WTC11 (cell line): ENCODE measurements around the gene ADGRF4. TPM values are rescaled to one million over a fixed set of nuclear protein-coding genes. Genes with fewer than 3 reads are reported as not detected.

Experiments used
- ATAC-seq: fragments of 200-7000 bp; cut with Tn5 transposase; 2 replicates; pipeline ENCODE4 v1.10.0; 2021; ENCODE audit warnings: mild to moderate bottlenecking, moderate library complexity
- CTCF ChIA-PET: fragments of 300-600 bp; sonication (Branson Sonifier 250); formaldehyde crosslinking; loops from one replicate; lab custom pipeline; 2021; ENCODE audit warnings: antibody characterized with exemption; lab: Charles Lee
- POLR2A ChIA-PET: fragments of 350-600 bp; sonication (Branson Sonifier 250); formaldehyde crosslinking; loops from one replicate; lab custom pipeline; 2021; ENCODE audit warnings: antibody characterized with exemption; lab: Charles Lee
- DNase-seq: peaks from one replicate; pipeline ENCODE4 v3.0.0; 2021; ENCODE audit warnings: low spot score
- H3K27ac Mint-ChIP-seq: 2 replicates; pipeline ENCODE4 v1.8.0; 2021; ENCODE audit warnings: mixed read lengths
- H3K27me3 Mint-ChIP-seq: 2 replicates; pipeline ENCODE4 v1.8.0; 2021; ENCODE audit warnings: low read depth, mild to moderate bottlenecking, moderate library complexity, mixed read lengths
- H3K36me3 Mint-ChIP-seq: 2 replicates; pipeline ENCODE4 v1.8.0; 2021; ENCODE audit warnings: mixed read lengths
- H3K4me1 Mint-ChIP-seq: 2 replicates; pipeline ENCODE4 v1.8.0; 2022; ENCODE audit warnings: mixed read lengths
- H3K4me3 Mint-ChIP-seq: 2 replicates; pipeline ENCODE4 v1.8.0; 2021; ENCODE audit warnings: mild to moderate bottlenecking, moderate library complexity, mixed read lengths
- H3K9me3 Mint-ChIP-seq: 2 replicates; pipeline ENCODE4 v1.8.0; 2021; ENCODE audit warnings: mixed read lengths
- EMX1 ChIP-seq: fragments of 250-450 bp; sonication (Bioruptor Pico); IDR thresholded peaks from 2 replicates; pipeline ENCODE4 v1.8.0; 2021; ENCODE audit warnings: mild to moderate bottlenecking
- ESRRA ChIP-seq: sonication (generic); formaldehyde crosslinking; IDR thresholded peaks from 2 replicates; pipeline ENCODE4 v1.8.1; 2022; ENCODE audit warnings: mild to moderate bottlenecking, missing genetic modification reagents, borderline replicate concordance
- GTF2I ChIP-seq: fragments of 250-450 bp; sonication (Bioruptor Pico); conservative IDR thresholded peaks from 2 replicates; pipeline ENCODE4 v1.4.0; 2021; ENCODE audit warnings: mild to moderate bottlenecking
- IRF2 ChIP-seq: sonication (generic); formaldehyde crosslinking; IDR thresholded peaks from 2 replicates; pipeline ENCODE4 v1.8.0; 2022; ENCODE audit warnings: low read depth, missing genetic modification reagents, borderline replicate concordance
- JAZF1 ChIP-seq: fragments of 250-450 bp; sonication (Bioruptor Pico); IDR thresholded peaks from 2 replicates; pipeline ENCODE4 v1.9.0; 2021; ENCODE audit warnings: moderate library complexity, mild to moderate bottlenecking, inconsistent platforms
- NR2C2 ChIP-seq: sonication (generic); formaldehyde crosslinking; IDR thresholded peaks from 2 replicates; pipeline ENCODE4 v1.8.0; 2022; ENCODE audit warnings: mild to moderate bottlenecking, missing genetic modification reagents
- RELA ChIP-seq: sonication (generic); formaldehyde crosslinking; IDR thresholded peaks from 2 replicates; pipeline ENCODE4 v1.8.1; 2022; ENCODE audit warnings: missing genetic modification reagents, mild to moderate bottlenecking, borderline replicate concordance
- SMAD3 ChIP-seq: sonication (generic); formaldehyde crosslinking; IDR thresholded peaks from 2 replicates; pipeline ENCODE4 v1.8.0; 2022; ENCODE audit warnings: missing genetic modification reagents, mild to moderate bottlenecking, borderline replicate concordance
- TCF7 ChIP-seq: sonication (generic); formaldehyde crosslinking; IDR thresholded peaks from 2 replicates; pipeline ENCODE4 v1.8.0; 2022; ENCODE audit warnings: mild to moderate bottlenecking, low read depth, missing genetic modification reagents, moderate library complexity
- ZNF232 ChIP-seq: sonication (generic); formaldehyde crosslinking; IDR thresholded peaks from 2 replicates; pipeline ENCODE4 v1.8.0; 2022; ENCODE audit warnings: mild to moderate bottlenecking, missing genetic modification reagents
- ZNF317 ChIP-seq: sonication (generic); formaldehyde crosslinking; IDR thresholded peaks from 2 replicates; pipeline ENCODE4 v1.8.1; 2023; ENCODE audit warnings: low read depth, mild to moderate bottlenecking, moderate library complexity, missing genetic modification reagents, borderline replicate concordance
- total RNA-seq: library from RNA; stranded (reverse); gene quantifications from 3 replicates; pipeline ENCODE4 v1.2.3, GENCODE V29; 2021
- TF ChIP-seq, protein P1 (sequence below): sonication (generic); formaldehyde crosslinking; IDR thresholded peaks from 2 replicates; pipeline ENCODE4 v1.8.1; 2023; ENCODE audit warnings: mild to moderate bottlenecking, moderate library complexity, missing genetic modification reagents
- TF ChIP-seq, protein P2 (sequence below): sonication (generic); formaldehyde crosslinking; IDR thresholded peaks from 2 replicates; pipeline ENCODE4 v1.8.0; 2022; ENCODE audit warnings: mild to moderate bottlenecking, missing genetic modification reagents
- TF ChIP-seq, protein P3 (sequence below): sonication (generic); formaldehyde crosslinking; IDR thresholded peaks from 2 replicates; pipeline ENCODE4 v1.8.1; 2022; ENCODE audit warnings: mild to moderate bottlenecking, missing genetic modification reagents, moderate library complexity, borderline replicate concordance
- TF ChIP-seq, protein P4 (sequence below): sonication (generic); formaldehyde crosslinking; IDR thresholded peaks from 2 replicates; pipeline ENCODE4 v1.8.0; 2023; ENCODE audit warnings: mild to moderate bottlenecking, missing genetic modification reagents
- TF ChIP-seq, protein P5 (sequence below): fragments of 200-600 bp; IDR thresholded peaks from 2 replicates; pipeline ENCODE4 v1.8.0; 2022; ENCODE audit warnings: antibody characterized with exemption

ADGRF4 gene
- total RNA-seq, 1 experiment from 2014 or later: not detected

DNA sequence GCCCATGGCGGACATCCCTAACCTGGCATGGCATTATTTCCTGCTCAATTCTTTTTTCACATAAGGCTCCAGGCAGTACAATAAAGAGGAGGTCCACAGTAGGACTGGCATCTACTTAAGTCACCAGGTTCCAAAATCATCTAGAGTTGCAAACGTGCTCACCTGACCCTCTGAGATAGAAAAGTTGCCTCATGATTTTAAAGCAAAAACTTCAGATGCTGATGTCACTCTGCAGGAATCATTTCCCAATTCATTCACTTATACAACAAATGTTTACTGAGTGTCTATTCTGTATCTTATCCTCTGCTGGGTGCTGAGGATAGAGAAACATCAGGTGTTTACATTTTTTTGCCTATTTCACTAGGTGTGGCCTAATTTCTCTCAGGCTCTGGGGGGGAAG is 2.2 kb downstream of the ADGRF4 start:
- H3K4me1 Mint-ChIP-seq: peaks cover 21% of the 10 kb centered on the region
- H3K4me3 Mint-ChIP-seq: no peak overlapping the region
- DNase-seq: no peak
- no peaks in the 10 kb centered on the region for H3K36me3 Mint-ChIP-seq
- ATAC-seq: no peak
- TF ChIP-seq SMAD3 (CRISPR knock-in tag): no peak
- TF ChIP-seq, protein P1, sequence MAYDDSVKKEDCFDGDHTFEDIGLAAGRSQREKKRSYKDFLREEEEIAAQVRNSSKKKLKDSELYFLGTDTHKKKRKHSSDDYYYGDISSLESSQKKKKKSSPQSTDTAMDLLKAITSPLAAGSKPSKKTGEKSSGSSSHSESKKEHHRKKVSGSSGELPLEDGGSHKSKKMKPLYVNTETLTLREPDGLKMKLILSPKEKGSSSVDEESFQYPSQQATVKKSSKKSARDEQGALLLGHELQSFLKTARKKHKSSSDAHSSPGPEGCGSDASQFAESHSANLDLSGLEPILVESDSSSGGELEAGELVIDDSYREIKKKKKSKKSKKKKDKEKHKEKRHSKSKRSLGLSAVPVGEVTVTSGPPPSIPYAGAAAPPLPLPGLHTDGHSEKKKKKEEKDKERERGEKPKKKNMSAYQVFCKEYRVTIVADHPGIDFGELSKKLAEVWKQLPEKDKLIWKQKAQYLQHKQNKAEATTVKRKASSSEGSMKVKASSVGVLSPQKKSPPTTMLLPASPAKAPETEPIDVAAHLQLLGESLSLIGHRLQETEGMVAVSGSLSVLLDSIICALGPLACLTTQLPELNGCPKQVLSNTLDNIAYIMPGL (CRISPR knock-in tag): no peak
- no peak for TF ChIP-seq ESRRA
- no peak for TF ChIP-seq ZNF232 (CRISPR knock-in tag)
- TF ChIP-seq ZNF317 (CRISPR knock-in tag): no peak
- TF ChIP-seq, protein P2, sequence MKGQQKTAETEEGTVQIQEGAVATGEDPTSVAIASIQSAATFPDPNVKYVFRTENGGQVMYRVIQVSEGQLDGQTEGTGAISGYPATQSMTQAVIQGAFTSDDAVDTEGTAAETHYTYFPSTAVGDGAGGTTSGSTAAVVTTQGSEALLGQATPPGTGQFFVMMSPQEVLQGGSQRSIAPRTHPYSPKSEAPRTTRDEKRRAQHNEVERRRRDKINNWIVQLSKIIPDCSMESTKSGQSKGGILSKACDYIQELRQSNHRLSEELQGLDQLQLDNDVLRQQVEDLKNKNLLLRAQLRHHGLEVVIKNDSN (CRISPR knock-in tag): no peak
- TF ChIP-seq RELA (CRISPR knock-in tag): no peak
- no peak for TF ChIP-seq EMX1 (CRISPR knock-in tag)
- TF ChIP-seq IRF2 (CRISPR knock-in tag): no peak
- no peak for TF ChIP-seq GTF2I (CRISPR knock-in tag)
- TF ChIP-seq, protein P3, sequence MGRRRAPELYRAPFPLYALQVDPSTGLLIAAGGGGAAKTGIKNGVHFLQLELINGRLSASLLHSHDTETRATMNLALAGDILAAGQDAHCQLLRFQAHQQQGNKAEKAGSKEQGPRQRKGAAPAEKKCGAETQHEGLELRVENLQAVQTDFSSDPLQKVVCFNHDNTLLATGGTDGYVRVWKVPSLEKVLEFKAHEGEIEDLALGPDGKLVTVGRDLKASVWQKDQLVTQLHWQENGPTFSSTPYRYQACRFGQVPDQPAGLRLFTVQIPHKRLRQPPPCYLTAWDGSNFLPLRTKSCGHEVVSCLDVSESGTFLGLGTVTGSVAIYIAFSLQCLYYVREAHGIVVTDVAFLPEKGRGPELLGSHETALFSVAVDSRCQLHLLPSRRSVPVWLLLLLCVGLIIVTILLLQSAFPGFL: no peak
- no peak for TF ChIP-seq TCF7 (CRISPR knock-in tag)
- TF ChIP-seq NR2C2: no peak
- TF ChIP-seq, protein P4, sequence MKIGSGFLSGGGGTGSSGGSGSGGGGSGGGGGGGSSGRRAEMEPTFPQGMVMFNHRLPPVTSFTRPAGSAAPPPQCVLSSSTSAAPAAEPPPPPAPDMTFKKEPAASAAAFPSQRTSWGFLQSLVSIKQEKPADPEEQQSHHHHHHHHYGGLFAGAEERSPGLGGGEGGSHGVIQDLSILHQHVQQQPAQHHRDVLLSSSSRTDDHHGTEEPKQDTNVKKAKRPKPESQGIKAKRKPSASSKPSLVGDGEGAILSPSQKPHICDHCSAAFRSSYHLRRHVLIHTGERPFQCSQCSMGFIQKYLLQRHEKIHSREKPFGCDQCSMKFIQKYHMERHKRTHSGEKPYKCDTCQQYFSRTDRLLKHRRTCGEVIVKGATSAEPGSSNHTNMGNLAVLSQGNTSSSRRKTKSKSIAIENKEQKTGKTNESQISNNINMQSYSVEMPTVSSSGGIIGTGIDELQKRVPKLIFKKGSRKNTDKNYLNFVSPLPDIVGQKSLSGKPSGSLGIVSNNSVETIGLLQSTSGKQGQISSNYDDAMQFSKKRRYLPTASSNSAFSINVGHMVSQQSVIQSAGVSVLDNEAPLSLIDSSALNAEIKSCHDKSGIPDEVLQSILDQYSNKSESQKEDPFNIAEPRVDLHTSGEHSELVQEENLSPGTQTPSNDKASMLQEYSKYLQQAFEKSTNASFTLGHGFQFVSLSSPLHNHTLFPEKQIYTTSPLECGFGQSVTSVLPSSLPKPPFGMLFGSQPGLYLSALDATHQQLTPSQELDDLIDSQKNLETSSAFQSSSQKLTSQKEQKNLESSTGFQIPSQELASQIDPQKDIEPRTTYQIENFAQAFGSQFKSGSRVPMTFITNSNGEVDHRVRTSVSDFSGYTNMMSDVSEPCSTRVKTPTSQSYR (CRISPR knock-in tag): no peak
- TF ChIP-seq, all 79 proteins: peak for 0
- CTCF ChIA-PET: no interaction called here
- no peaks in the 10 kb centered on the region for H3K27me3 Mint-ChIP-seq
- H3K27ac Mint-ChIP-seq: no peak overlapping the region
- H3K9me3 Mint-ChIP-seq: no peaks in the 10 kb centered on the region
- POLR2A ChIA-PET: no interaction called here

DNA sequence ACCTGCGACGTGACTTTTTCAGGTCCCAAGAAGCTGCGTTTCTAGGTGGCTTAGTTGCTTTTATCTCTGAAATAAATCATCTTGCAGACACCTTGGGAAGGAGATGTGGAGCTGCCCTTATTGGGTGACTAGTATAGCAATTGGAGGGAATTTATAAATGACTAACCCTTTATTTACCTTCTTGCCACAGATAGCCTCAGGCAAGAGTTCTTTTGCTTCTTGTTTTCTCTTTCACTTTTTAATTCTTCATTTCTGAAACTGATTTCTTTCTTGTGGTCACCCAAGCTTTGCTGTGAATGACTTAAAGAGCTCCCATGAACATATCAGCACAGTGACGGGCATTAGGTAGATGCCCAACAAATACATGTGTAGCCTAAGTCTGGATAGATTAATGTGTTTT is 3.0 kb downstream of the ADGRF4 start:
- POLR2A ChIA-PET: no interaction called here
- H3K27ac Mint-ChIP-seq: no peak overlapping the region
- no peak for ATAC-seq
- DNase-seq: no peak
- H3K4me1 Mint-ChIP-seq: peaks cover 21% of the 10 kb centered on the region
- CTCF ChIA-PET: interaction anchor here (1.2 kb wide), 1 partner anchor 79 kb away, joined by 3 read pairs; no protein-coding TSS in a partner anchor
- TF ChIP-seq, protein P5, sequence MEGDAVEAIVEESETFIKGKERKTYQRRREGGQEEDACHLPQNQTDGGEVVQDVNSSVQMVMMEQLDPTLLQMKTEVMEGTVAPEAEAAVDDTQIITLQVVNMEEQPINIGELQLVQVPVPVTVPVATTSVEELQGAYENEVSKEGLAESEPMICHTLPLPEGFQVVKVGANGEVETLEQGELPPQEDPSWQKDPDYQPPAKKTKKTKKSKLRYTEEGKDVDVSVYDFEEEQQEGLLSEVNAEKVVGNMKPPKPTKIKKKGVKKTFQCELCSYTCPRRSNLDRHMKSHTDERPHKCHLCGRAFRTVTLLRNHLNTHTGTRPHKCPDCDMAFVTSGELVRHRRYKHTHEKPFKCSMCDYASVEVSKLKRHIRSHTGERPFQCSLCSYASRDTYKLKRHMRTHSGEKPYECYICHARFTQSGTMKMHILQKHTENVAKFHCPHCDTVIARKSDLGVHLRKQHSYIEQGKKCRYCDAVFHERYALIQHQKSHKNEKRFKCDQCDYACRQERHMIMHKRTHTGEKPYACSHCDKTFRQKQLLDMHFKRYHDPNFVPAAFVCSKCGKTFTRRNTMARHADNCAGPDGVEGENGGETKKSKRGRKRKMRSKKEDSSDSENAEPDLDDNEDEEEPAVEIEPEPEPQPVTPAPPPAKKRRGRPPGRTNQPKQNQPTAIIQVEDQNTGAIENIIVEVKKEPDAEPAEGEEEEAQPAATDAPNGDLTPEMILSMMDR: no peak
- TF ChIP-seq JAZF1 (CRISPR knock-in tag): no peak
- no peaks in the 10 kb centered on the region for H3K9me3 Mint-ChIP-seq
- H3K27me3 Mint-ChIP-seq: no peaks in the 10 kb centered on the region
- no peaks in the 10 kb centered on the region for H3K36me3 Mint-ChIP-seq
- H3K4me3 Mint-ChIP-seq: no peak overlapping the region
